H1 (cell line): ENCODE data around the gene CELSR1. TPM values are rescaled to one million over a fixed set of nuclear protein-coding genes. Genes with fewer than 3 reads are reported as not detected.

ENCODE experiments used
- CTCF ChIA-PET: fragments of 300-600 bp; sonication (Branson Sonifier 250); formaldehyde crosslinking; loops from one replicate; lab custom pipeline; 2021; ENCODE audit not compliant: partially characterized antibody; lab: Charles Lee
- POLR2A ChIA-PET: fragments of 300-600 bp; sonication (Branson Sonifier 250); formaldehyde crosslinking; loops from one replicate; lab custom pipeline; 2021; ENCODE audit warnings: inconsistent platforms; ENCODE audit not compliant: partially characterized antibody; lab: Charles Lee
- DNase-seq, 2 experiments: peaks; one replicate each; pipeline versions ENCODE4 v3.0.0 to v3.0.0-alpha.2; 2010 to 2022; ENCODE audit warnings: low spot score in 2 of 2, low read depth in 1 of 2, mixed read lengths in 1 of 2
- FAIRE-seq: peaks from 2 replicates; lab custom pipeline; 2011; peaks lifted over from hg19 to GRCh38; lab: Jason Lieb, UNC
- H2AFZ ChIP-seq: 2 replicates; pipeline ENCODE4 v1.8.1; 2012; ENCODE audit warnings: low read length, inconsistent platforms
- H2AK5ac ChIP-seq: 2 replicates; pipeline ENCODE4 v1.6.1; 2013; ENCODE audit warnings: low read depth, low read length
- H2BK120ac ChIP-seq: replicated peaks from 2 replicates; pipeline ENCODE3; 2013; ENCODE audit warnings: low read depth, low read length, inconsistent platforms
- H2BK12ac ChIP-seq: 2 replicates; pipeline ENCODE4 v1.6.1; 2013; ENCODE audit warnings: low read depth, low read length
- H2BK15ac ChIP-seq: 2 replicates; pipeline ENCODE4 v1.6.1; 2013; ENCODE audit warnings: low read length
- H2BK20ac ChIP-seq: 2 replicates; pipeline ENCODE4 v1.6.1; 2013; ENCODE audit warnings: low read length
- H2BK5ac ChIP-seq: 2 replicates; pipeline ENCODE4 v1.6.1; 2013; ENCODE audit warnings: low read depth, low read length
- H3K14ac ChIP-seq: 2 replicates; pipeline ENCODE4 v1.6.1; 2013; ENCODE audit warnings: inconsistent platforms; ENCODE audit not compliant: insufficient read length
- H3K18ac ChIP-seq: 2 replicates; pipeline ENCODE4 v1.6.1; 2013; ENCODE audit warnings: low read length; ENCODE audit errors: extremely low read depth
- H3K23ac ChIP-seq: 2 replicates; pipeline ENCODE4 v1.6.1; 2013; ENCODE audit warnings: inconsistent platforms; ENCODE audit not compliant: insufficient read length
- H3K23me2 ChIP-seq: 2 replicates; pipeline ENCODE4 v1.6.1; 2013; ENCODE audit warnings: low read depth, low read length
- H3K27ac ChIP-seq: 2 replicates; pipeline ENCODE4 v1.6.1; 2011; ENCODE audit warnings: low read depth, low read length, inconsistent platforms
- H3K27me3 ChIP-seq, 4 experiments: replicated peaks in 1 of 4; 1 replicate in 1 of 4; 2 replicates in 3 of 4; pipeline versions ENCODE4 v1.6.1 to v1.8.1; 2011 to 2013; ENCODE audit warnings: low read length in 3 of 4, mild to moderate bottlenecking in 3 of 4, inconsistent platforms in 2 of 4, mixed read lengths in 2 of 4, moderate library complexity in 1 of 4; ENCODE audit not compliant: control insufficient read depth in 3 of 4, insufficient read depth in 3 of 4; ENCODE audit errors: extremely low read depth in 1 of 4
- H3K36me3 ChIP-seq, 4 experiments: 2 replicates each; pipeline versions ENCODE4 v1.6.1 to v1.8.1; 2011 to 2013; ENCODE audit warnings: mild to moderate bottlenecking in 4 of 4, low read length in 3 of 4, moderate library complexity in 2 of 4, control low read depth in 1 of 4, inconsistent platforms in 1 of 4; ENCODE audit not compliant: insufficient read depth in 4 of 4, control insufficient read depth in 2 of 4
- H3K4ac ChIP-seq: replicated peaks from 2 replicates; pipeline ENCODE3; 2013; ENCODE audit warnings: low read length, low read depth, mixed read lengths, inconsistent platforms; ENCODE audit not compliant: insufficient read length
- H3K4me1 ChIP-seq, 4 experiments: replicated peaks in 1 of 4; 1 replicate in 1 of 4; 2 replicates in 3 of 4; pipeline versions ENCODE4 v1.6.1 to v1.8.1; 2011 to 2013; ENCODE audit warnings: low read length in 3 of 4, inconsistent platforms in 2 of 4, mixed read lengths in 1 of 4; ENCODE audit not compliant: insufficient read depth in 4 of 4, control insufficient read depth in 3 of 4
- H3K4me2 ChIP-seq, 2 experiments: 2 replicates each; pipeline versions ENCODE4 v1.6.1 to v1.8.1; 2011 to 2013; ENCODE audit warnings: low read depth in 2 of 2, low read length in 2 of 2, control low read depth in 1 of 2, inconsistent platforms in 1 of 2, mild to moderate bottlenecking in 1 of 2; ENCODE audit not compliant: insufficient read depth in 1 of 2
- H3K4me3 ChIP-seq, 4 experiments: fragments of 200-600, 300-600 bp in 1 of 4; sonication (generic), shearing (Covaris generic), sonication (Bioruptor Twin) in 1 of 4; 2 replicates each; pipeline versions ENCODE4 v1.5.1 to v1.8.1; 2011 to 2016; ENCODE audit warnings: low read length in 4 of 4, low read depth in 3 of 4, control low read depth in 2 of 4, inconsistent platforms in 2 of 4, mild to moderate bottlenecking in 2 of 4, mixed read lengths in 1 of 4, moderate library complexity in 1 of 4; ENCODE audit not compliant: insufficient read depth in 2 of 4; ENCODE audit errors: extremely low read depth in 1 of 4
- H3K56ac ChIP-seq: replicated peaks from 2 replicates; pipeline ENCODE3; 2013; ENCODE audit warnings: low read depth, mild to moderate bottlenecking, mixed read lengths, low read length, inconsistent platforms; ENCODE audit not compliant: insufficient read length
- H3K79me1 ChIP-seq: 2 replicates; pipeline ENCODE4 v1.6.1; 2013; ENCODE audit warnings: low read depth, low read length, control low read depth
- H3K79me2 ChIP-seq, 2 experiments: 2 replicates each; pipeline versions ENCODE4 v1.6.1 to v1.8.1; 2012 to 2013; ENCODE audit warnings: low read length in 2 of 2, mild to moderate bottlenecking in 2 of 2, inconsistent platforms in 1 of 2; ENCODE audit not compliant: insufficient read depth in 2 of 2, control insufficient read depth in 1 of 2
- H3K9ac ChIP-seq, 4 experiments: replicated peaks in 1 of 4; 1 replicate in 1 of 4; 2 replicates in 3 of 4; pipeline versions ENCODE4 v1.6.1 to v1.8.1; 2011 to 2013; ENCODE audit warnings: low read depth in 3 of 4, low read length in 3 of 4, control low read depth in 2 of 4, mild to moderate bottlenecking in 2 of 4, moderate library complexity in 2 of 4, inconsistent platforms in 1 of 4; ENCODE audit errors: extremely low read depth in 1 of 4
- H3K9me3 ChIP-seq, 2 experiments: 2 replicates each; pipeline versions ENCODE4 v1.6.1 to v1.8.1; 2012 to 2013; ENCODE audit warnings: mild to moderate bottlenecking in 2 of 2, moderate library complexity in 2 of 2, control low read depth in 1 of 2, inconsistent platforms in 1 of 2, low read depth in 1 of 2, low read length in 1 of 2, mixed read lengths in 1 of 2; ENCODE audit not compliant: insufficient read depth in 2 of 2
- H4K20me1 ChIP-seq, 2 experiments: replicated peaks in 1 of 2; 2 replicates each; pipeline versions ENCODE3 to v1.8.1; 2011 to 2013; ENCODE audit warnings: inconsistent platforms in 2 of 2, low read length in 2 of 2, mild to moderate bottlenecking in 1 of 2; ENCODE audit not compliant: insufficient read depth in 2 of 2, control insufficient read depth in 1 of 2
- H4K5ac ChIP-seq: 2 replicates; pipeline ENCODE4 v1.6.1; 2013; ENCODE audit warnings: low read length, low read depth, mixed read lengths, inconsistent platforms; ENCODE audit not compliant: insufficient read length
- H4K8ac ChIP-seq: 2 replicates; pipeline ENCODE4 v1.8.0; 2013; ENCODE audit warnings: mild to moderate bottlenecking, moderate library complexity, low read length, inconsistent platforms; ENCODE audit not compliant: insufficient read depth; ENCODE audit errors: extremely low read depth
- H4K91ac ChIP-seq: replicated peaks from 2 replicates; pipeline ENCODE3; 2013; ENCODE audit warnings: low read length, mixed read lengths, inconsistent platforms; ENCODE audit not compliant: insufficient read length
- ATF2 ChIP-seq: IDR thresholded peaks from 2 replicates; pipeline ENCODE4 v1.6.1; 2012; ENCODE audit warnings: low read length, inconsistent platforms
- WGBS, 2 experiments: shearing (Covaris generic) in 1 of 2; methylation state at CpG; one replicate each; pipeline versions ENCODE4 v1.1.6 to v1.1.7; 2013 to 2015; ENCODE audit warnings: low lambda C conversion rate in 2 of 2, mixed read lengths in 2 of 2, inconsistent platforms in 1 of 2, low coverage in 1 of 2, missing lambda C conversion rate in 1 of 2; ENCODE audit not compliant: insufficient replicate concordance in 2 of 2, insufficient coverage in 1 of 2, insufficient read length in 1 of 2; ENCODE audit errors: extremely low coverage in 1 of 2, missing lambda C conversion rate in 1 of 2; 5-methylcytosine and 5-hydroxymethylcytosine counted together
- polyA plus RNA-seq, 7 experiments: library from polyadenylated mRNA; depleted of rRNA in 3 of 7; stranded (reverse) in 5 of 7; unstranded in 2 of 7; fragments of >200 nt in 5 of 7; fragments of 200-250 nt in 2 of 7; gene quantifications; 1 replicate in 5 of 7; 2 replicates in 1 of 7; 4 replicates in 1 of 7; pipeline versions ENCODE4 v1.2.1 to v1.2.3, GENCODE V29; 2011 to 2013; ENCODE audit warnings: missing spikeins in 2 of 7, mixed read lengths in 2 of 7
- total RNA-seq: library from RNA; stranded (reverse); fragmentation: NEBNext Ultra II Directional; extraction: Animal tissue kit (Norgen Biotek cat#: 25700); gene quantifications from 2 replicates; pipeline ENCODE4 v1.2.1, GENCODE V29; 2021

Gene CELSR1
- total and polyA plus RNA-seq, 2 of the 8 experiments (the other 6 are each of a cell fraction or from before 2014, with no cell fraction given) = 9.0 to 12.4 TPM

- no peak overlapping the region; the same call in 1 of the 2 replicates for H4K8ac ChIP-seq
- no peak overlapping the region for H3K27ac ChIP-seq
- no peak for FAIRE-seq
- H3K4me1 ChIP-seq = peaks cover 2 to 17% (median 14%) of the 10 kb centered on the region in 4 experiments
- H3K9me3 ChIP-seq = no peaks in the 10 kb centered on the region
- H3K14ac ChIP-seq = no peak overlapping the region
- no peak overlapping the region for H3K56ac ChIP-seq
- WGBS, 2 experiments = 91% methylated on average over 23 of the region's 24 CpGs; no CpG with 5 or more reads in 1 of the 2 experiments
- H3K79me2 ChIP-seq = no peaks in the 10 kb centered on the region
- H2BK5ac ChIP-seq = no peak overlapping the region; the same call in 1 of the 2 replicates
- no peaks in the 10 kb centered on the region for H3K36me3 ChIP-seq
- no peak overlapping the region for H2BK15ac ChIP-seq
- H2BK20ac ChIP-seq = no peak overlapping the region
- CTCF ChIA-PET = interaction anchor here (0.9 to 1.6 kb wide), 4 partner anchors 28 to 108 kb away, joined by 3 read pairs; no protein-coding TSS in a partner anchor
- no peak overlapping the region for H4K91ac ChIP-seq
- H3K18ac ChIP-seq = no peak overlapping the region
- no peak for DNase-seq
- H2BK12ac ChIP-seq = no peak overlapping the region
- TF ChIP-seq ATF2 = no peak
- no peak overlapping the region for H3K4ac ChIP-seq
- H2AK5ac ChIP-seq = no peak overlapping the region
- H3K4me2 ChIP-seq = no peak overlapping the region
- no peaks in the 10 kb centered on the region for H3K27me3 ChIP-seq
- no peak overlapping the region for H3K23ac ChIP-seq
- H2AFZ ChIP-seq = no peak overlapping the region
- H4K5ac ChIP-seq = no peak overlapping the region
- H2BK120ac ChIP-seq = no peak overlapping the region
- no peak overlapping the region for H3K4me3 ChIP-seq
- H3K23me2 ChIP-seq = no peaks in the 10 kb centered on the region
- POLR2A ChIA-PET = interaction anchor here (0.8 kb wide), 1 partner anchor 8 kb away, joined by 3 read pairs; no protein-coding TSS in a partner anchor
- no peaks in the 10 kb centered on the region for H3K79me1 ChIP-seq
- H4K20me1 ChIP-seq = peaks cover 0 to 3% of the 10 kb centered on the region in 2 experiments
- H3K9ac ChIP-seq = no peak overlapping the region
These were observed 97.6 kb downstream of the CELSR1 start for GRCh38 chr22:46439576-46440465.
